Activated CD4-positive, CD25-positive, alpha-beta regulatory T cell treated with anti-CD3 and anti-CD28 coated beads, Interleukin-2, amount 50 U/mL, for 24 hours (primary cell): Measurements from ENCODE around the gene JCHAIN.
"Not testable (repeated sequence)": the region's sequence is repeated elsewhere in the genome, so short reads cannot be mapped to it uniquely, and the experiment has no call there.

Experiments used
- ATAC-seq, 2 donors: fragments of 150-1000 bp; cut with Tn5 transposase; one replicate each; pipeline ENCODE4 v1.10.0; 2021; ENCODE audit warnings: mild to moderate bottlenecking in 1 of 2, moderate library complexity in 1 of 2

JCHAIN gene

DNA sequence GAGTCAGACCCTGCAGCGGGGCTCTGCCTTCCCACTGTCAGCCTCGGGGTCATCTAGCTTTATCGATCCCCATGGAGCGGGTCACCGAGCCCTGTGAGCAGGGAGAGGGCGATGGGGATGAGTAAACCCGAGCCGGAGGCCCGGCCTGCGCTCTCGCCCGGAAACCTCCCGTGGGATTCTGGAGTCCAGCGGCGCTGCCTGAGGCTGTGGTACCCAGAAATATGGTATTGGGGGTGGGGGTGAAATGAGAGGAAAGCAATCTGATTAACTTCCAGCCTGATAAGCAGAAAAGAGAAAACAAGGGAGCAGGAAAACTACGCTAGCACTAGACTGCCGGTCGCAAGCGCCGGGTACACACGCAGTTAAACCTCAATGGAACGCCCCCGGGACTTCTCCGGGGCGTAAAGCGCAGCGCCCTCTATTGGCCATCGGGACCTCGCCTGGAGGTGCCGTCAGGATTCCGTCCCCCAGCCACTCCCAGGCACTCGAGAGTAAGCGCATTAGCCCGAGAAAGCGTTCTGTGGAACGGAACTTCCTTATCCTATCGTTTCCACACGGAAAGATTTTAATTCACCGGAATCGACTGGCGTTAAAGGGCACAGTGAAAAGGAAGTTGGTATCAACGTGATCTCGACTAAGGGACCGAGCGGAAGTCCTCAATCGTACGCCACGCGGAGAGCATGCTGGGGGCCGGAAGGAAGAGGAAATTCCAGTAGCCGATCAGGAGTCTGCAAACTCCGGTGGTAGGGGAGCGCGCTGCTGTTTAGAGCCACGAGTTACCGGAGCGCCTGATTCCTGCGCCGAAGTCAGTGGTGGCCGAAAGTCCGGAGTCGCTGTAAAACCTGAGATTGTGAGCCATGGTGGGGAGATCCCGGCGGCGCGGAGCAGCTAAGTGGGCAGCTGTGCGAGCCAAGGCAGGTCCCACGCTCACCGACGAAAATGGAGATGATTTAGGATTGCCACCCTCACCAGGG, 21.8 kb upstream of the JCHAIN start, which contains the start of gene UTP3:
UTP3 (plus strand) TSS at position 712 of the 974 bp plus-strand sequence; CDS start at position 858, 146 bp downstream.
- ATAC-seq, result peak; percentile 92 to 93

DNA sequence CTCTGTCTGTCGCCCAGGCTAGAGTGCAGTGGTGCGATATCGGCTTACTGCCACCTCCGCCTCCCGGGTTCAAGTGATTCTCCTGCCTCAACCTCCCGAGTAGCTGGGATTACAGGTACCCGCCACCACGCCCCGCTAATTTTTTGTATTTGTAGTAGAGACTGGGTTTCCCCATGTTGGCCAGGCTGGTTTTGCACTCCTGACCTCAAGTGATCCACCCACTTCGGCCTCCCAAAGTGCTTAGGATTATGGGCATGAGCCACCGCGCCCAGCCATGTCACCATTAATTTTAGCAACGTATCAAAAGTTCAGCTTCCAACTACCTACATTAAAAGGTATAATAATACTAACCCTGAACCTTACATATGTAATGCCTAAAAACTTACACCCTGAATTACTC, 21.1 kb upstream of the JCHAIN start:
- ATAC-seq, result no peak

DNA sequence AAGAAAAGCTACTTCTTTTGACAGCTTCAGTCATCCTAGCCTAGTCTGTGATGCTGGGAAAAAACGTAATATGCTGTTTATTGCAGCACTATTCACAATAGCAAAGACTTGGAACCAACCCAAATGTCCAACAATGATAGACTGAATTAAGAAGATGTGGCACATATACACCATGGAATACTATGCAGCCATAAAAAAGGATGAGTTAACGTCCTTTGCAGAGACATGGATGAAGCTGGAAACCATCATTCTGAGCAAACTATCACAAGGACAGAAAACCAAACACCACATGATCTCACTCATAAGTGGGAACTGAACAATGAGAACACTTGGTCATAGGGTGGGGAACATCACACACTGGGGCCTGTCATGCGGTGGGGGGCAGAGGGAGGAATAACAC, 15.8 kb upstream of the JCHAIN start:
- not testable (repeated sequence) for ATAC-seq

DNA sequence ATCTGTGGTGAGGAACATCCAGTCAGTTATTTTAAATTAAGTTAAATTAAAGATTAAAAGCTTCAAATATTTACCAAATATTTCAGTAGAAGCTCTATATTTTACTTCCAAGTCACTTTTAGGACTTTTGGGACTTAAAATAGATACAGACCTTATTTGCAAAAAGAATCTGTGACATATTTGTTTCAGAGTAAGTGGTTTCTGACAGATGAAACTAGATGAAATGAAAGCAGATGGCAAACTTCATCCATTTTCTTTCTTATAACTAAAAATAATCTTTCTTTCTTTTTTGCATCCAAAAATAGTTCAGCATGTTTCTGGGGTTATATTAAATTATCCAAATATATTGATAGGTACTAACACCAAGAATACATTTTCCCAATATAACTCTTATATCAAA, 15.4 kb upstream of the JCHAIN start:
- ATAC-seq, result no peak

DNA sequence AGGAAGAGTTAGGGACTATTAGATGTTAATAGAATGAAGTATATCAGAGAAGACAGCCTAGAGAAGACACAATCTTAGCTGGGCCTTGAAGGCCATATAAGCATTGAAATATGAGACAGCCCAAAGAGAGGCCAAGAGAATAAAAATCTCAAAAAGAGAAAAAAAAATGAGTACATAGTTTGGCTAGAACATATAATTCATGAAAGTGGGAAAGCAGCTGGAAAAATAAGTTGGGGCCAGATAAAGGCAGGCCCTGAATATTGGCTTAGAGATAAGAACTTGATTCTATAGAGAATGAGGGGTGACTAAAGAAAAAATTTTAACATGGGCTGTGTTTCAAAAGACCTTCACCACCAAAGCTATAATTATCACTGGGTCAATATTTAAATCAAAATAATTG, 14.6 kb upstream of the JCHAIN start:
- ATAC-seq, result no peak

DNA sequence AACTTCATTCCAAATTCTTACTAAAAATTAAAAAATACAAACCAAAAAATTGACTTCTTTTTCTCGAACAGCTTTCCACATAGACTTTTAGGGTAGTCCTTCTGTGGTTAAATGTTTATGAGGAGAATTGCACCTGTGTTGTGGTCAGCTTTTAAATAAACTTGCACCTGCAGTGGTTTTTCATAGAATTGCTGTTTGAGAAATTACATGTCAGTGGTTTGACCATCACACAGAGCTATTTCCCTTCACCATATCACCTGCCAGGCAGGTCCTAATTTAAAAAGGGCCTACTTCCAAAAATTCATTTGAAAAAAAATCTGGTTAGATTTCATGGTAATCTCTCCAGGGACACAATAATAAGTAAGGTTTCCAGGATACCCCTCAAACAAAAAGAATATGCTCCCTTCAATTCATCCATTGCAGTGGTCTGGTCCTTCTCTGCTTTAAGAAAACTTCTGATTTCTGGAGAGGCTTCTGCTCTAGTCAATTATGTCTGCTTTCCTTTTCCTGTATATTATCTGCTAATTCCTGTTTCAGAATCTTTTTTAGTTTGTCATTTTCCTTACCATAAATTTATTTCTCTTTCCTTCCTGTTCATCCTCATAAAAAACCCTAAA, 12.2 kb upstream of the JCHAIN start:
- no peak for ATAC-seq

DNA sequence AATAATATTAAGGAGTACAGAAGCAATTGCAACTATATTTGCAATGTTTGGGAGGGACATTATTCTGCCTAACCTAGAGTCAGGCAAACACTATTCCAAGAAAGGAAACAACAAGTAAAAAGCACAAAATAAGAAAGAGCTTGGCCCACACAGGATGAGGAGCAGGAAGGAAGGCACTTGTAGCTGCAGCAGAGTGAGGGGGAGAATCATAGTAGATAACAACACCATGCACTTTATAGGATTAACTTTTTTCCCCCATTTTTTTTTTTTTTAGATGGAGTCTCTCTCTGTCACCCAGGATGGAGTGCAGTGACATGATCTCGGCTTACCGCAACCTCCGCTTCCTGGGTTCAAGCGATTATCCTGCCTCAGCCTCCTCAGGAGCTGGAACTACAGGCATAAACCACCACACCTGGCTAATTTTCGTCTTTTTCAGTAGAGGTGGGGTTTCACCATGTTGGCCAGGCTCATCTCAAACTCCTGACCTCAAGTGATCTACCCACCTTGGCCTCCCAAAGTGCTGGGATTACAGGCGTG, 10.3 kb upstream of the JCHAIN start:
- ATAC-seq, result no peak

DNA sequence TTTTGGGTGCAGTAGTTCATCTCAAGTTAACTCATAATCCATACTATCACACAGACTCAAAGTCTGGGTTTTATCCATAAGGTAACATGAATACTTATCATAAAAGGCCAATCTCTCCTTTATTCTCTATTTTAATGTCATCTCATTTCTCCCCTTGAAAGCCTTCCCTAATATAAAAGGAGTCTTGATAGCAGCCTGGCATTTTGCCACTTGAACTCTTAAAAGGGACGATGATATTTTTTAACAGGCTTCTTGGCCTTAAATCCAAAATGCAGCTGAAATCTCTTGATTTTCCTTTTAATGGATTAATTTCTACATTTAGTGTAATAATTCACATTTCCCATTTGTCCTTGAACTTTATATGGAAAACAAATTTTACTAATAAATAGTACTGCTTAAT, 8.4 kb upstream of the JCHAIN start:
- ATAC-seq, result no peak

DNA sequence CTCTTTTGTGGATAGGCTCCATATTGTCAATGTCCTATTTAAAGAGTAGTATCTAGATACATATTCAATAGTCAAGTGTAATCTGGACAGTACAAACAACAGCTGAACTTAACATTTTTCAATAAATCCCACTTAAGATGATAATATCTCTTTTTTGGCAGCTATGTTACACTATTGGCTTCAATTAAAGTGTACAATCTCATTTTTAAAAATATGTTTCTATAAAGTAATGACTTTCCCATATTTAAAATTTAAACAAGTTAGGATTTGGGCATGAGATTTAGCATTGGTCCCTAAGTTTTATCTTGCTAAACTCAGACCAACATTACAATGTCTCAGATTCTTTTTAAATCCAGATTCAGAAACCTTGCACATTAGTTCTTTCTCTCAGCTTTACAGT, 7.9 kb upstream of the JCHAIN start:
- ATAC-seq, result no peak

DNA sequence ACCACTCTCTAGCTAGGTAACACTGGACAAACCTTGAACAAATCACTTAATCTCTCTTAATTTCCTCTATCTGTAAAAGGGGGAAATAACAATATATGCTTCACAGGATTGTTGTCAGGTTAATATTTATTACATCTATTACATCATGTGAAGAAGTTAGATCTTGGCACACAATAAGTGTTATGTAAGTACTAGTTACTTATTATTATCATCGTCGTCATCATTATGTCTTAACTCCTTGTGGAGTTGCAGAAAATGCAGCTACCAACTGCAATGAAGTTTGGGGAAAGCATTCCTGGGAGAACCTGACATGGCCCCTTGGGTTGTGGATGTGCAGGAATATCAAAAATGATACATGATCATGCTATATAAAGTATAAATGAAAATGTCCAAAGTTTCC, 4.8 kb upstream of the JCHAIN start:
- ATAC-seq, result no peak

DNA sequence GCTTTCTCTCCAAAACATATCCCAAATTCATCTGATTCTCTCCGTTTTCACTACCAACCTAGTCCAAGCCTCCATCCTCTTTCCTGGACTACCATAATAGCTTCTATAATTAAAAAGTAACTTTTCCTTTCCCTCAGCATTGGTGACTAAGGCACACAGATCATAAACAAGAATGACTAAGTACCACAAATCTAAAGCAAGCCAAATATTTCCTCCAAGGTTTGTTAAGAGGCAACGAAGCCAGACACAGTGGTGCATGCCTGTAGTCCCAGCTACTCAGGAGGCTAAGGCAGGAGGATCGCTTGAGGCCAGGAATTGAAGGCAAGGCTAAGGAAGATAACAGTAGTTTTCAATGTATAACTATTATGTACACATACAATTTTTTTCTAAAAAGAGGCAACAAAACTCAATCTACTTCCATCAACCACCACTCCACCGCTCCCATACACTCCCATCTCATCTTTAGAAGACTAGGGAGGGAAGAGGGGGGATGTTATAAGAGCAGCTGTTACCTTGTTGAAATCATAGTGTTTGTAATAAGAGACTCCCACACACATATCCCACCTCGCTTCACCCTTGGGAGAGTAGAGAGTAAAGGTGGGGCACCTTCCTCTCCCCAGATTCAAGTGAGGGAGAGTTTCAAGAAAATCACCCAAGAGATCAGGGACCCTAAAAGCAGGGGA, 4.2 kb upstream of the JCHAIN start:
- no peak for ATAC-seq

DNA sequence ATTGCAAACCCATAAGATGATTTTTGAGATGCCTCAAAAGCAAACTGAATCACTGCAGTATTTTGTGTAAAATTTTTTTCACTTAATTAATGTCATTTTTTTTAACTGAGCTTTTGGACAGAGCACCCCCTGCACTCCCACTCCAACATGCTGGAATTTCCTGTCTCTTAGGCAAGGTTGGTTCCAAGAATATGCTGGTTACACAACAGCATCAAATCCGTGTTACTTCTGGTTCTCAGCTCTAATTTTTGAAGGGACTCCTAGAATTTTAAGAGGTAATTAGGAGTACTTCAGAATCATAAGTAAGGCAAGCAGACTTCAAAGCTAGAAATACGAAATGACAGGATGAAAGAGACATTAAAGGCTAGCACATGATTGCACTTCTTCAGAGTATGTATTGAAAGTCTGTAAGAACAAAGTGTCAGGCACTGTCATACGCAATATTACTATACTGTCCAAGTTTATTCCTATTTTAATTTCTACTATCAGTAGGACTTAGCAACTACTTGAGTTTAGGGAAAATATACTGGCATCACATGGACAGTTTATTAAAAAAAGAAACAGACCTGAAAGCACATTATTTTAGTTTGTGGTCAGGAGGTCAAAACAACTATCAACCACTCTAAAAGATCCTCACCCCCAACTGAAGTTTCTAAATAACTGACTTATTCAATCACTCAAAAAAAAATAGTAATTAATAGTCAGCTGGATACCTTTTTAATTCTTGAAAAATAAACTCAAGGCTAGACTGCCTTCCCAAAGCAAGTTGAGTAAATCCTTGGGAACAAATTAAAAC, 1.6 kb upstream of the JCHAIN start:
- no peak for ATAC-seq

DNA sequence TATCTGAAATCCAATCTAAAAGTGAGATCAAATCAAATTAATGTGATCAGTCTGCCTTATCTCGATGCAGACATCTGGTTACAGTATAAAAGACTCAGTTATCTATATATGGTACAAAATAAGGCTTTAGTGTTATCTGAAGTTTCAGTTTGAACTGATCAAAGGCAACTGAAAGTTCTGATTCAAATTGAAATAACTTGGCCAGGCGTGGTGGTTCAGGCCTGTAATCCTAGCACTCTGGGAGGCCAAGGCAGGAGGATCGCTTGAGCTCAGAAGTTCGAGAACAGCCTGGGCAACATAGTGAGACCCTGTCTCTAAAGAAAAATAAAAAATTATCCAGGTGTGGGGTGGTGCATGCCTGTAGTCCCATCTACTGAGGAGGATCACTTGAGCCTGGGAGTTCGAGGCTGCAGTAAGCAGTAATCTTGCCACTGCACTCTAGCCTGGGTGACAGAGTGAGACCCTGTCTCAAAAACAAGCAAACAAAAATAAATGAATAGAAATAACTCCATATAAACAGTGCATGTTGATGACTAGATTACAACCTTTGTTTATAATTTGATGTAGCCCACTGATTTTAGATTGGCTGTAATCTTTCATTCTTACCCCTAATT, 4.9 kb downstream of the JCHAIN start:
- peak; percentile 41 to 55 for ATAC-seq

DNA sequence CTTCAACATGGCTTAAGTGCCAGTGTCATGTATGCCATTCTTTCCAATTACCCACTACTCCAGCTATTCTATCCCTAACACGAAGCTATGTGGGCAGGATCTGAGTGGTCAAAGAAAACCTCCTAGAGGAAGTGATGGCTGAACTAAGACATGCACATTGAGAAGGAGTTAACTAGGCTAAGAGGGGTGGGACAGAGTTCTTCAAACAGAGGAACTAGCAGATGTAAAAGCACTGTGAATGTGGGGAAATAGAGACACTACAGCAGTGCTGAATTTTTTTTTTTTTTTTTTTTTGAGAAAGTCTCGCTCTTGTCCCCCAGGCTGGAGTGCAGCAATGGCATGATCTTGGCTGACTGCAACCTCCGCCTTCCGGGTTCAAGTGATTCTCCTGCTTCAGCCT, 6.2 kb downstream of the JCHAIN start:
- no peak for ATAC-seq

DNA sequence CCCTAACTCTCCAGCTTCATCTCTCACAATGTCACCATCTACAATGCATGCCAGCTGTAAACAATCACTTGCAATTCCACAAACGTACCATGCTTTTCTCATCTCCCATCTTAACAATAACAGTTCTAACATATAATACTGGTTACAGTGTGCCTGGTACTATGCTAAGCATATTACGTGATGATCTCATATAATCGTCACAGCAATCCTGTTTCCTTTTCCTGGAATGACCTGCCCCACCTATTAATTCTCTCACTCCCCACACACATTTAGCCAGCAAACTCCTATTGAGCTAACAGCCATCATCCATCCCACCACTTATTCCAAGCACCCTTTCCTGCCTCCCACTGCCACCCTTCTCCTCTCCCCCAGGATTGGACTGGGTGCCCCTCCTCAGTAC, 7.9 kb downstream of the JCHAIN start:
- no peak for ATAC-seq

DNA sequence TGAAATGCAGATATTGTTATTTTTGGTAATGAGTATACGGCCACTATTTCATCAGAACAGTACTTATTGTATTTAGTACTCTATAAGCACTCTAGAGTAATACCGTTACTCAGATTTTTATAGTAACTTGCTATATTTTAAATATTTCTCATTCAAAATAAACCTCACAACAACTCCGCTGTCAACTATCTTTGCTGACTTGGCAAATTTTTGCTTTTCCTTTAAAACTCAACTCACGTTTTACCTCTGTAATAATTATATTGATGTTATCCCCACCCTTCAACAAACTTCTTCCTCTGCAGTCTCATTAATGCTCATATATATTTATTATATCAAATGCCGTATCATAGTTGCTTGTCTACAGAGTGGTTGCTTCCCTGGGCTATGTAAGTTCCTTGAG, 9.0 kb downstream of the JCHAIN start:
- no peak for ATAC-seq

DNA sequence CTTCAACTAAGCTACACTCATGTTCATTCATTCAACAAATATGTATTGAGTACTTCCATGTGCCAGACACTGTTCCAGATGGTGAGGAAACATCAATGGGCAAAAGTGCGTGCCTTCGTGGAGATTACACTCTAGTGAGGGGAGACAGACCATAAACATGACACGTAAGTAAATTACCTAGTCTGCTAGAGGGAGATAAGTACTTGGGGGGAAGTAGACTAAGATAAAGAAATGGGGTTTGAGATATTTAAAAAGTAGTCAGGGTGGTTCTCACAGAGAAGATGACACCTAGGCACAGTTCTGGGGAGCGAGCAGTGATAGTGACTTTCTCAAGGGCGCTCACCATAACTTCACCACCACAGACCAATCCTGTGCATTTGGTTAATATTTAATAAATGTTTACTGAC, 11.7 kb downstream of the JCHAIN start:
- ATAC-seq, result no peak

DNA sequence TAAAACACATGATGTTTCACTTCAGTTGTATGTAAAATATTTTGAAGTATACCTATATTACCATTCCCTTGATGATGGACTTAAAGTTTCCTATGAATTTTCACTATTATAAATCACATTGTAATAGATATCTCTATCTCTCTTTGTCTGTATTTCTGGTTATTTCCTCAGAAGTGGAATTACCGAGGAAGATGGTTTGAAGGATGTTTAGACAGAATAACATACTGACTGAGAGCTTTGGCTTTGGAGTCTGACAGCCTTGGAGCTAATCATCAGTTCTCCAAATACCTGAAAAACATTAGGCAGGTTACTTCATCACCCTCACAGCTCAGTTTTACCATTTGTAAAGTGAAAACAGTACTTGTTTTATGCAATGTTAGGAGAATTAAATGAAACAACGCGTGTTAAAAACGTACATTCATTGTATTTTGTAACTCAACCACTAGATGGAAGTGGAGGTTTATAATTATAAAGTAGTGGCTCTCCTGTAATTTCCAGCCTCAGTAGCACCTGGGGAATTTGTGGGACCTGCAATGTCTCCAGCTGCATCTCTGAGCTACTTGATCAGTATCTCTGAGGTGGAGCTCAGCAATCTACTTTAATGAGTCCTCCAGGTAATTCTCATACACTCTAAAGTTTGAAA, 14.3 kb downstream of the JCHAIN start:
- no peak for ATAC-seq

DNA sequence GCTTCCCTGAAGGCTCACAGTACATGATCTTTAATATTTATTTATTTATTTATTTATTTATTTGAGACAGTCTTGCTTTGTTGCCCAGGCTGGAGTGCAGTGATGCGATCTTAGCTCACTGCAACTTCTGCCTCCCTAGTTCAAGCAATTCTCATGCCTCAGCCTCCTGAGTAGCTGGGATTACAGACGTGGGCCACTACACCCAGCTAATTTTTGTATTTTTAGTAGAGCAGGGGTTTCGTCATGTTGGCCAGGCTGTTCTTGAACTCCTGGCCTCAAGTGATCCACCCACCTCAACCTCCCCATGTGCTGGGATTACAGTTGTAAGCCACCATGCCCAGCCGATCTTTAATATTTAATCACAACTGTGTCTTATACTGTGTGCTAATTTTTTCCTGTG, 15.6 kb downstream of the JCHAIN start:
- ATAC-seq, result not testable (repeated sequence)

DNA sequence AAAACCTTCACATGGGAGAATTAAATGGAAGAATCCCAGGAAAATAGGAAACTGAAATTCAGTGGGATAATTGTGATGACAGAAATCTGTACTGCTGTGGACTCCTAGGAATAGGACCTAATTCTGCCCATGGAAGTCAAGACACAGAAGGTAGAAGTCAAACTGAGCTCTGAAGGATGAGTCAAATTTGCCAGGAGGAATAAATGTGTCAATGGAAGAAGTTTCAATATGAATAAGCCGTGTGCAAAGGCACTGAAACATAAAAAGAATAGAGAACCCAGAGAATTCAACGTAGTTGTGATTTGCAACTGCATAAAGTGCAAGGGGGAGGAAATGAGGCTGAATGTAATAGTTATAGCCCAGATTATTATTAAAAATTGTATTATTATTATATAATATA, 26.1 kb downstream of the JCHAIN start:
- peak in 1 of 2 donors; percentile 36 for ATAC-seq

DNA sequence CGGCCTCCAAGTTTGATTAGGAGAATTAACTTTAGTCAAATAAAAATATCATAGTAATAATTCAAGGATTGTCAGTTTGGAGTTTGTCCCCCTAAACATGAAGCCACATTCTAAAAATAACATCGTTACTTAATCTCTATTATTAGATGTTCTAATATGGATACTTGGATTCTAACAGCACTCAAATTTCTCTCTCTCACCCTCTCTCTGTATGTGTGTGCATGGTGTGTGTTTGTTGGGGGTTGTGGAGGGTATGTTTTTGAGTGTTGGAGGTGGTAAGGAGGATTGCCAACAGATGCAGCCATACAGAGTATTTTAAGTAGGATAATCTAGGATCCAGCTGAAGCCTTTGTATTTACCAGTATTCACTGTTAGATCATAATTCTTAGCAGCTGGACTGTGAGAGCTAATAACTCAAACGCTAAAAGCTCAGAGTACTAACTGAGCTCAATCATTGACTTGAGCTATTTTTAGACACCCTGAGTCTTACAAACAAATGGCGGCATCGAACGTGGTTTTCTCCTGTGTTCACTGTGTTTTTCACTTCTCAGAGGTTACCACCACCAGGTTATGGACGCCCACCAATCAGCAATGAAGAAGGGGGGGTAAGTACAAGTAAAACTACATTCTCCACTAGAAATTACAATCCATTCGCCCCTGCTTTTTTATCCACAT, 28.9 kb downstream of the JCHAIN start:
- ATAC-seq, result no peak
